Measurements from ENCODE around the gene PNMA3. TPM values are rescaled to one million over a fixed set of nuclear protein-coding genes. Genes with fewer than 3 reads are reported as not detected.

Gene PNMA3
- total RNA-seq, 2 experiments from 2014 or later, result 1.1 to 1.4 TPM

DNA sequence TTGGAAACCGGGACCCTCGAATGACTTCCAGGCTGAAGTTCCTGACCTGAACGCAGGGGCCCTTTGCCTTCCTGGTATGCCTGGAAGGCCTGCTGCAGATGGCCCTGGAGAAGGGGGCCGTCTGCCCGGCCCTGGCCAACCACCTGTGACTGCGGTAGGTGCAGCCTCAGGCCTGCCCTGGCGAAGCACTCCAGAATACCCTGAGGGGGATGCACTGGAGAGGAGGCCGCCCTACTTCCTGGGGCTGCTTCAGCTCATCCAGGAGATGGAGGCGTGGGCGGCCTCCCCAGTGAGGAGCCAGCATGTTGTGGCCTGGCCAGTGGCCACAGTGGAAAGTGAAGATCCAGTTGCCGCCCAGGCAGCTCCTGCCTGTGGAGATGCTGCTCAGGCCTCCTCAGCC lies 26.4 kb upstream of the PNMA3 start:
- intact Hi-C loops (cut with micrococcal nuclease), result no loop called here

GRCh38 chrX:153030801-153031200 lies 25.5 kb upstream of the PNMA3 start:
- peaks cover 8% of the 10 kb centered on the region for H3K4me1 Mint-ChIP-seq (ENCODE audit: low read depth)
- TF ChIP-seq CTCF (IDR thresholded peaks at IDR 0.05), result no peak
- no peak for DNase-seq
- intact Hi-C loops (cut with micrococcal nuclease), result no loop called here
- no peaks in the 10 kb centered on the region for H3K9me3 Mint-ChIP-seq
- no peak for ATAC-seq
- no peak overlapping the region for H3K27ac Mint-ChIP-seq
- ChIA-PET CTCF (no interaction called here), POLR2A (no interaction called here)
- no peaks in the 10 kb centered on the region for H3K36me3 Mint-ChIP-seq (ENCODE audit: low read depth)
- no peak overlapping the region for H3K4me3 Mint-ChIP-seq
- H3K27me3 Mint-ChIP-seq, result no peaks in the 10 kb centered on the region

More for the DNA sequence above, 26.4 kb upstream of the PNMA3 start:
- Mint-ChIP-seq H3K36me3 (ENCODE audit: low read depth) (no peaks in the 10 kb centered on the region), H3K4me1 (ENCODE audit: low read depth) (peaks cover 8% of the 10 kb centered on the region), H3K27ac (no peak overlapping the region), H3K4me3 (no peak overlapping the region), H3K9me3 (no peaks in the 10 kb centered on the region), H3K27me3 (no peaks in the 10 kb centered on the region)
- CTCF ChIA-PET, result interaction anchor here (1.1 kb wide), 1 partner anchor 88 kb away, joined by 3 read pairs; no protein-coding TSS in a partner anchor
- POLR2A ChIA-PET, result no interaction called here
- TF ChIP-seq CTCF (IDR thresholded peaks at IDR 0.05), result no peak
- DNase-seq (no peak), ATAC-seq (no peak)

- CTCF ChIA-PET, result interaction anchor here (0.8 to 1.7 kb wide), 15 partner anchors 9 to 635 kb away, joined by 3 to 7 read pairs (median 4); no protein-coding TSS in a partner anchor
- peak; percentile 76 for TF ChIP-seq CTCF (IDR thresholded peaks at IDR 0.05)
- POLR2A ChIA-PET, result no interaction called here
- Mint-ChIP-seq H3K4me3 (peak overlapping the region; percentile 79), H3K36me3 (ENCODE audit: low read depth) (no peaks in the 10 kb centered on the region), H3K27ac (peak overlapping the region; percentile 90), H3K9me3 (no peaks in the 10 kb centered on the region), H3K4me1 (ENCODE audit: low read depth) (peaks cover 8% of the 10 kb centered on the region), H3K27me3 (no peaks in the 10 kb centered on the region)
- DNase-seq, result peak; percentile 73
- intact Hi-C loops (cut with micrococcal nuclease), result no loop called here
- peak; percentile 82 for ATAC-seq
Observed at GRCh38 chrX:153032397-153033118, 23.7 kb upstream of the PNMA3 start.

- CTCF ChIA-PET, result no interaction called here
Observed at GRCh38 chrX:153049093-153049492, 7.2 kb upstream of the PNMA3 start.

More at GRCh38 chrX:153049093-153049492, 7.2 kb upstream of the PNMA3 start:
- TF ChIP-seq CTCF (IDR thresholded peaks at IDR 0.05), result no peak
- no peak for ATAC-seq
- Mint-ChIP-seq H3K4me3 (no peak overlapping the region), H3K36me3 (ENCODE audit: low read depth) (peaks cover 21% of the 10 kb centered on the region), H3K9me3 (peaks cover 5% of the 10 kb centered on the region), H3K27me3 (no peaks in the 10 kb centered on the region), H3K4me1 (ENCODE audit: low read depth) (no peaks in the 10 kb centered on the region), H3K27ac (no peak overlapping the region)
- POLR2A ChIA-PET, result no interaction called here
- DNase-seq, result no peak
- intact Hi-C loops (cut with micrococcal nuclease), result no loop called here

All from activated CD8-positive, alpha-beta T cell treated with anti-CD3 and anti-CD28 coated beads for 36 hours (primary cell).